GDM1 (cell line): ENCODE results near the gene NMT2.

Experiments
- DNase-seq: peaks from one replicate; lab custom pipeline; 2025; lab: John Stamatoyannopoulos, UW

NMT2 gene

DNA sequence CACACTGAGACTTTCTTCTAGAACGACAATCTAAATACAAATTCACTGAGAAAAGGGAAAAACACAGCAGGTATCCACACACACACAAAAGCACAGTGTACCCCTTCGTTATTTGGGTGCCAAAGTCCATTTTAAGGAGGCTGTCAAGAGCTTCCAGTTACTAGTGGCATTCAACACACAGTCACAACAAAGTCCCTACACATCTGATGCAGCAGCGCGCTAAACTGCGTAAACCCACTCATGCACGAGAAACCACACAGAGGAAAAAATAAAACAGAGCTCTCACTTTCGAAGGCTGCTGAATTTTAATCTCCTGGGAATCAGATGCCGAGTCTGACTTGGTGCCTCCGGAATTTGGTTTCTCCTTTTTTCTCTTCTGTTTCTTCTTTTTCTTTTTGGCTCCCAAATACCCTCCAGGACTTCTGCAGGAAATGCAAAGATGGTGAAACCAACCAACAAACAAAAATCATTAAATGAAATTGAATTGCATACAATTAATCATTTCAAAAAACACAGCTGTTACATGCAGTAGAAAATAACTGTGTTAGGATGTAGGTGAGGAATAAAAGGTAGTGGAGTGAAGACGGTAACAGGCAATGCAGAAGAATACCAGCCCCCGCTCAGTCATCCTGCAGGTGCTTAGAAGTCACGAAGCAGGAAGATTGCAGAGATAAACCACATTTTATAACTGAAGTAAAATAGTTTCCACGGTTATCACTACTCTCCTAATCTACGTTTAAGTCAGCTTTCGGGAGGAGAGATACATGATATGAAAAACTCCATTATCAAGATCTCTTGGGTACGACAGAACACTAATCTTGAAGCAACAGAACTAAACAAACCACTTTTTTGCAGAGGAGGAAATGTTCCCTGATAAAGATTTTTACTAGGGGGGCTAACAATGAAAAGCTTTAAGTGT is 27.1 kb downstream of the NMT2 start:
- DNase-seq = no peak

DNA sequence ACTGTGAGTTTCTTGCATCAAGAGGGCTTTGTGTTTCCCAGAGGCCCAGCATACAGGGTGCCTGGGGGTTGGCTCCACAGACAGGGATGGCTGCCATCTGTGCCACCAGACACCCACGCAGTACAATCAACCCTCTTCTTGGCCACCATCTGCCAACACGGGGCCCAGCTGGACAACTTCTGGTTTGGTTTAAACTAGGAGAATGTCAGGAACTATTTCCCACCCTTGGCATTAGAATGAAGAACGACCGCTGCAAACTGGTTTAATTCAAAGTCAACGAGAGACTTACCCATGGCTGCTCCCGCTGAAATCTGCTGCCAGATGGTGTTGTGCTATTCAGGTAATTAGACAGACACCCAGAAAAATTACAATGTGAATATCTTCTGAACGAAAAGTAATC is 27.8 kb downstream of the NMT2 start:
- DNase-seq = no peak

DNA sequence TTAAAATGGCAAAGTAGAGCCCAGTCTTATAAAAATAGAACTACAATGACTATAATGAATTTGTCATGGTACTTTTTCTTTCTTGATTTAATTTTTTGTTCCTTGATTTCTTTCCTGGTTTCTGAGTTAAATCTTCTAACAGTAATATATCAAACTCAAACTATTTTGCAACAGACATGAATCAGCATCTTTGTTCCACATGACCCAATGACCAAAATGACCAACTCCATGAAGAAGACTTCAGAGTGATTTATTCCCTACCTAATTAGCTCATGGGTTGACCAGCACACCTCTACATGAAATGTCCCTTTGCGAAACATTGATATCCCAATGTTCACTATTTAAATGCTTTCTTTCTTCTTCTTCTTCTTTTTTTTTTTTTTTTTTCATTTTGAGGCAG is 30.9 kb downstream of the NMT2 start:
- DNase-seq = no peak

DNA sequence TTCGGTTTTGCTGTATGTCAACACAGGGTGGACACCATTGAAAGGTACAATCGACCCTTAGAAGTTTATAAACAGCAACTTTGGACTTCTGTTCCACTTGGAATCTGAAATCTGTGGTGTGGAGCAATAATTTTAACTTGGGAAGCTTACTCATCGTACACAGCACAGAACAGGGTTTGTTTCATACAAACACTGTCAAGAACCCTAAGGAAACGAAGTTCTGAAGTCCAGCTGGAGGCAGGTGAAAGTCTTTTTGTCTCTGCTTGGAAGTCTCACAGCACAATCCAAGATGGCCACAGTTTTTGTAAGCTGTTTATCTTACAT is 31.5 kb downstream of the NMT2 start:
- DNase-seq = no peak

DNA sequence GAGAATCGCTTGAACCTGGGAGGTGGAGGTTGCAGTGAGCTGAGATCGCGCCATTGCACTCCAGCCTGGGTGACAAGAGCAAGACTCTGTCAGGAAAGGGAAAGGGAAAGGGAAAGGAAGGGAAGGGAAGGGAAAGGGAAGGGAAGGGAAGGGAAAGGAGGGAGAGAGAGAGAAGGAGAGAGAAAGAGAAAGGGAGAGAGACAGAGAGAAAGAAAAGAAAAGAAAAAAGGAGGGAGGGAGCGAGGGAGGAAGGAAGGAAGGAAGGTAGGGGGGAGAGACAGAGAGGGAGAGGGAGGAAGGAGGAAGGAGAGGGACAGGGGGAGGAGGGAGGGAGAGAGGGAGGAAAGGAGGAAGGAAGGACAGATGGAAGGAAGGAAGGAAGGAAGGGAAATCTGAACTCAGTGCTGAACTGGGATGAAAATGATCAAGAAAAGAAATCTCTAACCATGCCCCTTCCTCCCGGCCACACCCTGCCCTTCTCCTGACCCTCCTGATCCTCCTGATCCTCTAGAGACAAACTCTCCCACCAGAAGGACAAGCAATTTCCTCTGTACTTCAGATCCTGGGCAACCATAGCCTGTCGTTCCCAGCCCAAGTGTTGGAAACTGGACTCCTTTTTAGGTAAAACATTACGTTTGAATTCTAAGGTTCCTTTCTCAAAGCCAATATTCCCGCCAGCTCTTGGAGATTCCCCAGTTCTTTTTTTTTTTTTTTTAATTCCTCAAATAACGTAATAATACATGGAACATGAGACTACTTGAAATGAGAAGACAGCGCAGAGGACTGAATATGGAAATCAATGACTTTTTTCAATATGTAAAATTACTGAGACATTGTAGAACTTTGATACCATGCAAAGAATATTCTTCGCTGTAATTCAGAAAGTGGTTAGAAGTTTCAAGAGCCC is 32.1 kb downstream of the NMT2 start:
- DNase-seq = no peak

DNA sequence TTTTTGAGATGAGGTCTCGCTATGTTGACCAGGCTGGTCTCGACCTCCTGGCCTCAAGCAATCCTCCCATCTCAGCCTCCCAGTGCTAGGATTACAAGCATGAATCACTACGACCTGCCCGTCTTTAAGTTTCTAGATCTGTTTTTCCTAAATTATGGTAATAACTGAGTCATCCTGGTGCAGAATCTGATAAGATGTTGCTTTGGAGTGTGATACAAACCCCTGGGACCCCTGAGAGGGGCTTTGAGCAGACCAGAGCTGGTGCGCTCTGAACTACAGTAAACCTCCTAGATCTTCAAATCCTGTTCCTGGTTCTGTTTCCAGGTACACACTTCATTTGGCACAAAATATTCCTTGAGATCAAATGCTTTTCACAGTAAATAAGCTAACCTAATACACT is 37.2 kb downstream of the NMT2 start:
- DNase-seq = no peak

DNA sequence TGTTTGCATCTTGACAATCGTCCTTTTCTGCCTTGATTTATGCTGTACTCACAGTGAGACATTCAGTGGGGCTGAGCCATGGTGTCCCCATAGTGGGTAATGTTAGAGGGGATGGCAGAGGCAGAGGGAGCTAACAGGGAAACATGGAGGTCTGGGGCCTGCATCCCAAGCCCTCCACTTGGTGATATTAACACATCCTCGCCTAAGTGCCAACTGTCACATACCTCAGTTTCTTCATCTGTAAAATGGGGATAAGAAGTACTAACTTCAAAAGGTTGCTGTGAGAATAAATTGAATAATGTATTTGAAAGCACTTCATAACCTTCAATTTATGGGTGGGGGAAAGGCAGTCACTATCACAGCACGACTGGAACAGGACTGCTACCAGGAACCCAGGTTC is 43.6 kb downstream of the NMT2 start:
- DNase-seq = no peak

DNA sequence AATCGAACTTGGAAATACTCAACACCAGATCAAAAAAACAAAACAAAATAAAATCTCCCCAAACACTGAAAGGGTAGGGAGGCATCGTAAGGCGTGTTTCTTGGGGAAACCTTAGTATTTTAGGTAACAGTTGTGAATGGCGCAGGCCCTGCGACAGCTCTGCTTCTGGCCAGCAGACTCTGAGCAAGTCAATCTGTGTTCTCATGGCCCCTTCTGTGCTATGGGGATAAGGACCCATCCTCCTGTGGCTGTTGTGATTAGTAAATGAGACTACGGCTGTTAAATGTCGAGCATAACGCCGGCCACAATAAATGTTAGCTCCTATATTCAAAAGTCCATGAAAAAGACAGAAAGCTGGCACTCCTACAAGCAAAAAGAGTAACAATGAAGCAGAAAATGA is 44.3 kb downstream of the NMT2 start:
- DNase-seq = no peak

DNA sequence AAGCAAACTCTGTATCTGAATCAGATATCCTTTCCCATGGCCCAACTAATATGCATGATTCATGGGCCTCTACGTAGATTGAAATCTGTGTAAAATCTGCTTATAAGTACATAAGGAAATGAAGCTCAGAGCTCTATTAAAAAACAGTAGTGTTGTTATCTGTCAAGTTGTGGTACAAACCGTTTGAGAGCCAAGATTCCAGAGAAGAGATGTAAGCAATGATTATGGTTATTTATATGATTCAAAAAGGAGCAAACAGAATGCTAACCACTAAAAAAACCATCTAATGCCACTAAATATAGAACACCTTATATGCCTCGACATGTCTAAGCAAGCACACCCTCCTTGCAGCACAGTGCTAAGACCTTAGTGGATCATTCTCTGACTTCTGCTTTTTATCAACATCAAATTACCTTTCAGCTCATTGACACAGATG is 44.7 kb downstream of the NMT2 start:
- DNase-seq = no peak

DNA sequence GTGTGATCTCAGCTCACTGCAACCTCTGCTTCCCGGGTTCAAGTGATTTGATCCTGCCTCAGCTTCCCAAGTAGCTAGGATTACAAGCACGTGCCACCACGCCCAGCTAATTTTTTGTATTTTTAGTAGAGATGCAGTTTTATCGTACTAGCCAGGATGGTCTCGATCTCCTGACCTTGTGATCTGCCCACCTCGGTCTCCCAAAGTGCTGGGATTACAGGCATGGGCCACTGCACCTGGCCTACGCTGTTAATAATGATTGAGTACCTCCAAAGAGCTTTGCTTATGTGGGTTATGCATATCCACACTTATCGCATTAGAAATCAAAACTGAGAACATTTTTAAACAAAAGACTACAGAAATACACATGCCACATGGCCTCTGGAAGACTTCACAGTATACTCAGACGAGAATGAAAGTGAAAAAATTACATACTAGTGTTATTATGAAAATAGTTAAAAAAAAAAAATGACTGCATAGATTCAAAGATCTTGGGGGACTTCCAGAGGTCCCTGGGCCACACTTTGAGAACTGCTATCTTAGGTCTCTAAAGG is 45.9 kb downstream of the NMT2 start:
- no peak for DNase-seq

DNA sequence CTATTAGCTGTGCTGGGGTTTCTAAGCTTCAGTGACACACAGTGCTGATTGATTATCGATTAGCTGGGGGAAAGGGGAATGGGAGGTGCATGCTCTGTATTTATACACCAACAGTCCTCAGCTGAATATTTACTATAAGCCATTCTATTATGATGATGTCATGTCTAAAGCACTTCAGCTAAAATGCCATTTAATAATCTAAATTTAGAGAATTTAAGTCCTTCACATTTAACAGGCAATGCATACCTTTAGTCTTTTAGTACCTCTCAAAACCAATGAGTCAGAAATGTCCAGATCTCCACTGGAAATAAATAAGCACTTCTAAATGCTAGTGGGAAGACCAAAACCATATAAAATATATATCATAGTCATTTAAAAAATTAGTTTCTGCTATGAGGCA is 46.8 kb downstream of the NMT2 start:
- no peak for DNase-seq

DNA sequence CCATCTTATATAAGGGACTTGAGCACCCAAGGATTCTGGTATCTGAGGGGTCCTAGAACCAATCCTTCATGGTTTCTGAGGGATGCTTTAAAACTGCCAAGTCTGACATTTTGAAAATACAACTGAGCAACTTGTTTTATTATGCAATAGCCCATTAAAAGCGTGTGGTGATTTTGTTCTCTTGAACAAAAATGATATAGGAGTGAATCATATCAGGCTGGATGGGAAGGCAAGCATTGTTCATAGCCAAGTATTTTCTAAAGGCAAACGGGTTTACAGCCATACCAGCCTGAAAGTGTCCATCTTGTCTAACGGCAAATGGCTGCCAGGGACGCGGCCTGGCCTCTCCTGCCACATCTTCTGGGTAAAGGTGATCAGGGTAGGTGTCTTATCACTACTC is 48.0 kb downstream of the NMT2 start:
- no peak for DNase-seq

DNA sequence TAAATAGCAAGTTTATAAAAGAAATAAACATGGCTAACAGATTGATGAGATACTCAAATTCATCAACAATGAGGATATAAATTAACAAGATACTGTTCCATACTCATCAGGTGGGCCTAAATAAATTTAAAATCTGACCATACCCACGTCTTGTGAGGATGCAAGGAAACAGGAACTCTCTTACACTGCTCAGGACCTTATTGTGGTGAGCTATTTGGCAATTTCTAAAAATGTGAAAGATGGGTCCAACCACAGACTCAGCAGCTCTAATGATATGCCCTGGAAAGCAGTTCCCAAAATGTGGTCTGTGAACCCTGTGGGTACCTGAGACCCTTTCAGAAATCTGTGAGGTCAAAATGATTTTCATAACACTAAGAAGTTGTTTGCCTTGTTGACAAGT is 49.9 kb downstream of the NMT2 start:
- no peak for DNase-seq

DNA sequence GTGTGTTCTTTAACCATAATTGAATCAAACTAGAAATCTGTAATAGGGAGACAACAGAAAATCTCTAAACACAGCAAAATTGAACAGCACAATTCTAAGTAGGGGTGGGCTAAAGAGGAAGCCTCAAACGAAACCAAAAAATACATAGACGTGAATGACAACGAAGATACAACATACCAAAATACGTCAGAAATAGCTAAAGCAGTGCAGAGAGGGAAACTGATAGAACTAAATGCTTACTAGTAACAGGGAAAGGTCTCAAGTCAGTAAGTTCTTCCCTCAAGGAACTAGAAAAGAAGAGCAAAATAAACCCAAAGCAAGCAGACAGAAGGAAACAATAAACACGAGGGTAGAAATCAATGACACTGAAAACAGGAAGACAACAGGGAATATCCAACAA is 52.3 kb downstream of the NMT2 start:
- no peak for DNase-seq

DNA sequence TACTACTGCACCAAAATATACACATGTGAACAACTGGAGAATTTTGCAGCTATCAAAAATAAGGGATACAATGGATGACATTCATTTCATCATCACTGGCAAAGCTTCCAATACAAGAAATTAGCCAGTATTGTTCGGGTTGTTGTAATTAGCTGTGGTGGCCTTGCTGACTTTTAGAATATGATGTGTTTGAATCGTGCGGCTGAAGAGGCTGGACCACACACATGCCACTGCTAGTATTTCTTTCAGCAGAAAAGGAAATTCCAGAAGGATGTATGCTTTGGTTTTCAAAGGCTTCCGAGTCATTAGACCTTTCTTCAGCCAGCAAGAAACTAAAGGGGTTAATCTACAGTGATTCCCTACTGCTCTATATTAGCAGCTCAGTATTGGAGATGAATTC is 54.7 kb downstream of the NMT2 start:
- DNase-seq = no peak

DNA sequence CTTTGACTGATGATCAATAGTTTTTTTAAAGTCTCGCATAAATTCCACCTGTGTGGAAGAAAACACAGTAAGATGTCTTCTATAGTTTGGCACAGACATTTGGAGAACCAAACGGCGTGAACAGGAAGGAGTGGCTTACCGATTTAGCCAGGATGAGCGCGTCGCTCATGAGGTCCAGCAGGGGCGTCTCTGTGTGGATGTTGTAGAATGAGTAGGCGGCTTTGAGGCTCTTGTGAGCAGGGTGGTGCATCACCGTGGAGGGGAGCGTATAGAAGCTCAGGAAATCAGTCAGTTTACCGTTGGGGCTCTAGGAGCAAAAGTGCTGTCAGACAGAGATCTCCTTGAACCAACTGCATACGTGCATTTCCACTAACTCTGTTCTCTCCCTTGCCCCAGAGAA is 55.8 kb downstream of the NMT2 start:
- DNase-seq = no peak

DNA sequence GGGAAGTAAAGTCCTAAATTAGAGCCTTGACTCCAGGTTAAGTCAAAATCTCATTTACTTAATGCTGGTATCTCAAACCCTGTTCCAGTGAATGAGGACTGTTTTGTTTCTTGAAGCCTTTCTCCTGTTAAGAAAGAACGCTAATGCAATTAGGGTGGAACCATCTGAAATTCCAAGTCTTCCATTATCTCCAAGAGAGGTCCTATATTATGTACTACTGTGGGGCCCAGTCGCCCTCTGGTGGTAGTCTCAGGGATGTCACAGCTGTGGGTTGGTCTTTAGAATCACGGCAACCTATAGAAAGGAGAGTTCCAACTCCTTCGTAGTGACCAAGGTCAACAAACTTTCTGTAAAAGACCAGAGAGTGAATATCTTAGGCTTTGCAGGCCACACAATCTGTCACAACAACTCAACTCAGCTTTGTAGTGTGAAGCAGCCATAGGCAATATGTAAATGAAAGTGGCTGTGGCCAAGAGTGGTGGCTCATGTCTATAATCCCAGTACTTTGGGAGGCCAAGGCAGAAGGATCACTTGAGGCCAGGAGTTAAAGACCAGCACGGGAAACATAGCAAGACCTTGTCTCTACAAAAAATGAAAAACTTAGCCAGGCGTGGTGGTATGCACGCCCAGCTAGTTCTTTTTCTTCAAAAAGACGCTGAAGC is 62.0 kb downstream of the NMT2 start:
- DNase-seq = peak; percentile 47

DNA sequence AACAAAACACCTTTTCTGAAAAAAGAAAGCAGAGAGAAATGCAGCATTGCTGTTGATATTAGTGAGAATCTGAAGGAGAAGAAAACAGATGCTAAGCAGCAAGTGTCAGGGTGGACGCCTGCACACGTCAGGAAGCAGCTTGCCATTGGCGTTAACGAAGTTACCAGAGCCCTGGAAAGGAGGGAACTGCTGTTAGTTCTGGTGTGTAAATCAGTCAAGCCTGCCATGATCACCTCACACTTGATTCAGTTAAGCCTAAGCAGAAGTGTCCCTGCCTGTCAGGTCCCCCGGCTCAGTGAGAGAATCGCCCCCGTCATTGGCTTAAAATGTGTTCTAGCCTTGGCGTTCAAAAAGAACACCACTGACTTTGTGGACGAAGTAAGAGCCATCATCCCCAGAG is 65.0 kb downstream of the NMT2 start:
- DNase-seq = no peak

DNA sequence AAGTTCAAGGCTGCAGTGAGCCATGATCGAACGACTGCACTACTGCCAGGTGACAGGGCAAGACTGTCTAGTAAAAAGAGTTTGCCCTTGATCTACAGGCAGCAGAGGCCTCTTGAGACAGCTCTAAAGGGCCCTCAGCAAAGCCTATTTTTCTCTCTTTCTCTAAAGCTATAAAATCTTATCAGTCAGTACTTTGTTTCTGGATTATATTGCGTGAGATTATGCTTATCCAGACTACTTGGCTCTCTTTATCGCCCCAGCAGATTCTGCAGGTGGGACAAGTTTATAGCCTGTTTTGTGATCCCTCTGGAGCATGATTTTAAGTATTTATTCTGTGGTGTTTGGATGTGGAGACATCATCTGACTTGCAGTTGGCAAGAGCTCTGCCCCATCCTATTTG is 68.6 kb downstream of the NMT2 start:
- no peak for DNase-seq

DNA sequence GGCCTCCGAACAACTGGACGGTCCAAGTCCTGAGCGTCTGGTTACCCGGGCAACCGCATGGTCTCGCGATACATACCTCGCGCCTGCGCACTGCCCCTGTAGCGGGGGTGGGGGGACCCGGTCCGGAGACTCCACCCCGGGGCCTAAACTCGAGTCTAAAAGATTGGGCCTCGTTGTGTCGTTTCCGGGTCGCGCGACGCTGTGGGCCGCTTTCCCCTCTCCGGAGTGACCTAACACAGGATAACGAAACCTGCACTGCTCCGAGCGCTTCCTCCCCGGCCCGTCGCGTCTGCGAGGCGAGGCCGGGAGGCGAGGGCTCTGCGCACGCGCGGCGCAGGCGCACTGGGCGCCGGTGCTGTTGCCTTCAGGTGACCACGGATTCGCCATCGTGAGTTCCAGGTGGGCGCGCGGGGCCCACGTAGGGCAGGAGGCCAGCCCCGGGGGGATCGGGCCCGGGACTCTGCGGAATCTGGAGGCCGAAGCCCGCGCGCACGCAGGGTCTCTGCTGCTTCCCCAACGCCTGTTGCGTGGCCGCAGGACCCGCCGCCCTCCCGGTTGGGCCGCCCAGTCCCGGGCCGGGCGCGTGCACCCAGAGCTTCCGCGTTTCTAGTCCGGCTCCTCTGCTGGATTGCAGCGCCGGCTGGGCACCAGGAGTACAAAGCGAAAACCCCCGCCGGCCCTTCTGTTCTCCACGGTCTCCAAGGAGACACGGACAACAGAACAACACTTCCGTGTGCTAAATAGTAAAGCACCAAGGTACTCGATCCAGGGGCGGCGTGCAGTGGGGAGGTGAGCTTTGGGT is 71.3 kb downstream of the NMT2 start, which contains the start of gene RPP38:
TSS of gene RPP38 (plus strand) at position 345 of the 802 bp plus-strand sequence. CDS start 5,960 bp downstream, outside the sequence.
- DNase-seq = peak; percentile 96

DNA sequence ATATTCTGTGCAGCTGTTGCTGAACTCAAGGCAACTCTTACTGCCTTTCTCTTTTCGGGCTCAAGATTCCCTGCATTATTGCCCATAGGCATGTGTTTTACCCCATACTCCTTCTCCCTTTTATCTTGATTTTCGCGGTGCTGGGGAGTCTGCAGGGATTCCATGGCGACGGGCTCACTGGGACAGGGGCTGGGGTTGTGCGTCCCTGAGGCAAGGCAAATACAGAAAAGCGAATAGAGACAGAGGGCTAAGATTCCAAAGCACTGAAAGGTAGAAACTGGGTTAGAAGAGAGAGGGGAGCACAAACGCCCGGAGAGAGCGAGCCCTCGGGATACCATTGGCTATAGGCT is 71.9 kb downstream of the NMT2 start:
- no peak for DNase-seq
